NCI-H187 (cell line): Measurements from ENCODE around the gene ECI2.
"Not testable (repeated sequence)": the region's sequence is repeated elsewhere in the genome, so short reads cannot be mapped to it uniquely, and the experiment has no call there.

ENCODE experiments used
- DNase-seq, 2 experiments: peaks; one replicate each; lab custom pipeline; 2025; lab: John Stamatoyannopoulos, UW

Gene ECI2

DNA sequence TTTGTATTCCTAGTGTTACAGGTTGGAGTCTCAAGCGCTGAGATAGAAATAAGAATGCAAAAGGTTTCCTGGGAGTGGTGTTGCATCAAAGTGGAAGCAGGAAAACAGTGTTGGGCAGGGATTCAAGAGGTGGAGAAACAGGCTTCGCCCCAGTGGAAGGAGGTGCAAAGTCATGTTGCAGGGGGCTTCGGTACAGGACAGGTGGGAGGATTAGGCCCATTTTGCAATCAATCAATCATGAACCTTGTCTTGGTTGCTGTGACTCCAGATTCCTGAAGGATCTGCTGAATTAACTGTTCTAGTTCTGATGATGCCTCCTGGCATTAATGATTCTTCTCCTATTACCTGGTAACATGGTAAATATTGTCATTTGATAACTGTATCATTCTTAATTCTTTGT, 34.1 kb downstream of the ECI2 start:
- DNase-seq: no peak

DNA sequence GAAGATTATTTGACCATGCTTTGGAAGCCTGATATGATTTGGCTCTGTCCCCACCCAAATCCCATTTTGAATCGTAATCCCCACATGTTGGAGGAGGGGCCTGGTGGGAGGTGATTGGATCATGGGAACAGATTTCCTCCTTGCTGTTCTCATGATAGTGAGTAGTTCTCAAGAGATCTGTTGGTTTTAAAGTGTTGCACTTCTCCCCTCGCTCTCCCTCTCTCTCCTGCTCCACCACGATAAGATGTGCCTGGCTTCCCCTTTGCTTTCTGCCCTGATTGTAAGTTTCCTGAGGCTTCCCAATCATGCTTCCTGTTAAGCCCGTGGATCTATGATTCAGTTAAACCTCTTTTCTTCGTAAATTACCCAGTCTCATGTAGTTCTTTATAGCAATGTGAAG, 34.7 kb downstream of the ECI2 start:
- DNase-seq: no peak

DNA sequence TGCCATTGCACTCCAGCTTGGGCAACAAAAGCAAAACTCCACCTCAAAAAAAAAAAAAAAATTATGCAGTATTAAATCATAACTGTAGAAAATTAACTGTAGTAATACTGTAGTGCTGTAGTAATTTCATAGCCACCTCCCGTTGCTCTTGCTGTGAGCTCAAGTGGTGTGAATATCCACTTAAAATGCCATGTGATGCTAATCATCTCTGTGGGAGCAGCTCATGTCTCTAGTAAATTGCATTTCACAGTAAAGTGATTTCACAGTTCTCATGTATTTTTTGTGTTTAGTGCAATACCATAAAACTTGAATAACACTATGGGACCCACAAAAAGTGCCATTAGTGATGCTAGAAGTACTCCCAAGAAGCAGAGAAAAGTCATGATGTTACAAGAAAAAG, 42.1 kb downstream of the ECI2 start:
- peak; percentile 18 to 21 for DNase-seq

DNA sequence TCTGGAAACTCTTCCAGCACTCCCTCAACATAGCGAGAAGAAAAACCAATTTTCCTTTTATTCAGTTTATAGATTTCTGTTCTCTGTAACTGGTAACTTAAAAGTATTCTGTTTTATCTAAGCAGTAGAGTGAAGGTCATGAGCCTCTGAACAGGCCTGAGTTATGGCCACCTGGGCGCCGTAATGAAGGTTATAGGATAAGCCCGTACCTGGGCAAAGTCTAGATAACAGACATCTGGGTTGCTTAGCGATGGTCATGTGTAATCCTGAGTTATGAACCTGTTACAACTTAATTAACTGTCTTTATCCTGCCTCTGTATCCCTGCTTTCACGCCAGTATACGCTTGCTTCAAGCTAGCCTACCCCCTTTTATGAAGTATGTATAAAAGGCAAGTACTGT, 43.4 kb downstream of the ECI2 start:
- DNase-seq: no peak

DNA sequence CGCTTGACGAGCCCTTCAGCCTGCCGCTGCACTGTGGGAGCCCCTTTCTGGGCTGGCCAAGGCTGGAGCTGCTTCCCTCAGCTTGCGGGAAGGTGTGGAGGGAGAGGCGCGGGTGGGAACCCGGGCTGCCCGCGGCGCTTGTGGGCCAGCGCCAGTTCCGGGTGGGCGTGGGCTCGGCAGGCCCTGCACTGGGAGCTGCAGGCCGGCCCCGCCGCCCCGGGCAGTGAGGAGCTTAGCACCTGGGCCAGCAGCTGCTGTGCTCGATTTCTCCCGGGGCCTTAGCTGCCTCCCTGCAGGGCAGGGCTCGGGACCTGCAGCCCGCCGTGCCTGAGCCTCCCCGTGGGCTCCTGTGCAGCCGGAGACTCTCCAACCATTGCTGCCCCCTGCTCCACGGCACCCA, 45.3 kb downstream of the ECI2 start:
- not testable (repeated sequence) for DNase-seq

DNA sequence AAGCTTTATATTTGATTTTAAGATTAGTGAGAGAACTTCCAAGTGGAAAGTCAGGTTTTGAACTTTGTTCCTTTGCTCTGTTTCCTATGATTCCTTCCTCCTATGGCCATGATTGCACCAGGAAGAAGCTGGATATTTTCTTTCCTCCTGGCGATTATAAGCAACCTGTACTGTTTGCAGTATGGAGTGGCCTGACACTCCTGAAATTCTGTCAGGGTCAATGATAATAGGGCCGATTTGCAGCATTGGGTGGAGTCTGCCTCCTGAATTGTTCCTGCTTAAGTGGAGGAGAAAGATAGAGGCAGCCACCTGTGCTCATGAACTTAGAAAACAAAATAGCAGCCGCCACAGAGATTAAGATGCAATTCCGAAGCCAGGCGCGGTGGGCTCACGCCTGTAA, 46.7 kb downstream of the ECI2 start:
- no peak for DNase-seq

DNA sequence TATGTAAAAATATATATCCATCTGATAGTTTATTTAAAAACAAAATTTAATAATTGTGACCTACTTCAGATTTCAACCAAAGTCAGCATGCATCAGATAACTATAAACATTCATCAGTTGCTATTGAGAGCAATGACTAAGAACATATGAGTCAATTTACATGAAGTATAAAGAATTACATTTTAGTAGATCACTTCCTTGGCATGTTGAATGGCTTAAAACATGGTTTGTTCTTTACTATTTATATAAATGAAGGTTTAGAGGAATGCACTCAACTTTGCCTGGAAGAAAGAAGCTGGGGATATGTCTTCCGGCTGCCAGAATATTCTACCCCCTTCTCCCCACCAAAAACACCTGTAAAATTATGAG, 50.1 kb downstream of the ECI2 start:
- no peak for DNase-seq

DNA sequence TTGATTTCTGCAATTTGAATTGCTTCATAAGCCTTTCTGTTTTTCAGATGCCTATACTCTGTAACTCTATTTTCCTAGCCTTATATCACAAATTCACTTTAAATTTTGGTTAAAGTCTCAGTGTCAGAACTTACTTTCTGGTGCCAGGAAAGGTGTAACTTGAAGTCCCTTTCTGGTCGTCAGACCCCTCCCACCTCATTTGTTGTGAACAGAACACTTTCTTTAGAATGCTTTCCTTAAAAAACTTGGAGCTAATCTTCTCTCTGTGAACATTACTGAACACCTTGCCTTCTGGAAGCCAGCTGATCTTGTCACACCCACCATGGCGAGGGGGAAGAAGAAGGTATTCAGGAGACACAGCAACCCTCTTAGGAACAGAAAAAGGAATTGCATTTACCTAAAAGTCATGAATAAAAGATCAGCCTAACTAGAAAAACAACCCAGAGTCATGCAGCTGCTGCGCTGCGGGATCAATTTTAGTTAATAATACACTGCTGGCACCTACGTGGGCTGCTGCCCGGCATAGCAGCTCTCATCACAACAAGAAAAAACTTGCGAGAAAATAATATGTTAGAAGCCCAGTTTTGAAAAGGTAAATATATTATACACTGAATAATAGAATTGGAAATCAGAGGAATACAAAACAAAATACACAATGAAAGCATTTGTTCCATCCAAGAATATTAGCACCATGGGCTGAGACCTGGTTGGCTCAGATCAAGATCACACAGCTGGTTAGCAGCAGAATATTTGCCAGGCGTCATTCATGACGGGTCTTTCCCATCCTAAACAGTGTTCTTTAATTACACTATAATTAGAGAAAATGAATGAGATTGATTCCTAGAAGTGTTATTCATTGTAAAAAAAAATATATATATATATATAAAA, 50.7 kb downstream of the ECI2 start:
- no peak for DNase-seq

DNA sequence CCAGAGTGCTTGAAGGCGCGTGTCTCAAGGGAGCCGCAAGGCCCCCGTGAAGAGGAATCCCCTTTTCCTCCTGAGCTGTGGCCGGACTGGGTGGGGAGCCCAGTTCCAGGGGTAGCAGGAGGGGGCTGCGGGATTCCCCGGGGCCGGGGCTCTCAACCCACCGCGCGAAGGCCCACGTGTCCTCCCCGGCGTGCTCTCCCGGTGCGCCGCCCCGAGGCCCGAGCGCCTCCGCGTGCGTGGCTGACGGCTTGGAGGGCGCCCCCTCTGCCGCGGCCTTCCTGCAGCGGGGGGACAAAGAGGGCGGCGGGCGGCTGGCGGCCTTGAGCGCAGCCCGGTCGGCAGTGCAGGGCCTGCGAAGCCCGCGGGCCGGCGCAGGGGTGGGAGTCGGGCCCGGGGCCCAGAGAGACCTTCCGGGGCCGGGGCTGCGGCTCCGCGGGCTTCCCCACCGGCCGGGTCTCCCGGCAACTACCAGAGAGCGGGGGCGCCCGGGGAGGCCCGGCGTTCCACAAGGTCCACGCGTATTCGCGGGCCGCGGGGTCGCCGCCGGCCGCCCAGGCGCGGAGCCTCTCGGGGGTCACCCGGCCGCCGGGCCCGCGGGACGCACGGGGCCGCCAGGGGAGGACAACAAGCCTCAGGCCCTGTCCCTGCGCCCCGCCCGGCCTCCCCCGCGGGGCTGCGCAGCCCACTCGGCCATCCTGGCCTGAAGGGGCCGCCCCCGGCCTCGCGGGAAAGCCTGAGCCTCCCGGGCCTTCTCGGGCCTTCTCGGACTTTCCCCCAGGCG, 56.5 kb downstream of the ECI2 start, which contains the start of gene FAM217A:
FAM217A (minus strand) TSS at position 447 of the 781 bp plus-strand sequence. CDS start 1,723 bp downstream, outside the sequence.
- no peak for DNase-seq

DNA sequence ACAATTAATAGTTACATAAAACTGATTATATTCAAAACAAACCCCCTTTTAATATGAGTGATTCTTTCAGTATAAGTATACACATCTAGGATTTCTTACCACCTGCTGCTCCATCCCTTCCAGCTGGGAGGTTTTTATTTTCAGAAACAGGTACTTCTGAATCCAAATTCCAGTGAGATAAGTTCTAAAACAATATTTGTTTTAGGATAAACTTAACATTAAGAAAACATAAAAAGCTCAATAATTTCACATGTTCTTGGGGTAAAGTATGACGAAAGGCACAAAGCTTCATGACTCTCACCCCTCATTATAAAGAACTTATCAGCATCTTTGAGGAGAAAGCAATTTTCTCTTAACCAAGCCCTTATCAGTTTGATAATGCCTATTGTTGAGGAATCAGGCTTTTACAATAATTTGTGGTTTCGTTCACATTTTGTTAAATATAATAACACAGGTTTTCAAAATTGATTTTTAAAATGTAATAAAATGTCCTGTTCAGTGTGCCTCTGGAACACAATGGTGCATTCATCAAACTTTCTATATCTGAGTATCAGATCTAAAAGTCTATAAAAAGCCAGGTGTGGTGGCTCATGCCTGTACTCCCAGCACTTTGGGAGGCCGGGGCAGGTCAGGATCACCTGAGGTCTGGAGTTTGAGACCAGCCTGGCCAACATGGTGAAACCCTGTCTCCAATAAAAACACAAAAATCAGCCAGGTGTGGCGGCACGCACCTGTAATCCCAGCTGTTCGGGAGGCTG, 60.7 kb downstream of the ECI2 start:
- DNase-seq: no peak

DNA sequence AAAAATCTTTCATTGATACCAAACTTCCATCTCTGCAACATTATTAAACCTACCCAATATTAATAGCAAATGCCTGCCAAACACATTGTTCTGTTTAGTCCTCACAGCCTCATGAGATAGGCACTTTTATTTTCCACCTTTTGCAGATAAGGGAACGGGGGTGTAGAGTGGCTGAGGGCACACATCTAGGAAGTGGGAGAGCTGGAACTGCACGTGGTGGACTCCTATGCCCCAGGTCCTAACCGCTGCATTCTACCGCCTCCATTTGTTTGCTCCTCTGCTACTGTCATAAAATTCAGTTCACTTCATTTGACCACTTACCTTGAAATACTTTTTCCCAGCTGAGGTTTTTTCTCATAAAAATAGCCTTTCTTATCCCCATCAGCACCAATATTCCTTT, 64.0 kb downstream of the ECI2 start:
- no peak for DNase-seq

DNA sequence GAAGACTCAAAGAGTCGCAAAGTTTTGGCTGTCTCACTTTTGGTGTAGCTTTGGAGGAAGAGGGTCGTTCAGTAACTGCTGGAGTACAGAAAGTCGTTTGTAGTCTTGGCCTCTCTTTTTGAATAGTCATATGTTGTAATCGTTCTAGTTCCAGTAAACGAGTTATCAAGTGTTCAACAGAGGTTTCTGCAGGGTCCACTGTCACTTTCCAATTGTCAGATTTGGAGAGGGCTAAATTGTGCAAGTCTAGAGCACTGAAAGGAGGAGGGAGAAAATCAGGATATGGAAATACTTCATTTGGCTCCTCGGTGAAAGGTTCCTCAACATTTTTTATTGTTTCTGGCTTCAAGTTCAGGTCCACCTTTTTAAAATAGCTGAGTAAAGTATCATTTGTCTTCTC, 66.2 kb downstream of the ECI2 start:
- no peak for DNase-seq

DNA sequence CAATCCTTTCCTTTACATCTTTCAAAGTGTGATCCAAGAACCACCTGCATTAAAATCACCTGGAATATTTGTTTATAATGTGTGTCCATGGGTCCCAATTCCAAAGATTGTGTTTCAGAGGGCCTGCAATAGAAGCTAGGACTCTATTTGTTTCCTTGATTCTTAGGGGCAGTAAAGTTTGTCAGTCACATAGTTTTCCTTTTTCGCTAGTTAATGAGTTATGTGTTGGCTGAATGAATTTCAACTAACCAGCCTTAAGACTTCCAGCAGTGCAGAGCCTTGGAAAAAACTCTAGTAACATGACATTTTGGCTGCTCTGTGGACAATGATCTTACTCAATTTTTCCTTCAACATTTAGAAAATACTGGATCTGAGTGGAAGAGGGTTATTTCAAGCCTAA, 67.7 kb downstream of the ECI2 start:
- DNase-seq: no peak

DNA sequence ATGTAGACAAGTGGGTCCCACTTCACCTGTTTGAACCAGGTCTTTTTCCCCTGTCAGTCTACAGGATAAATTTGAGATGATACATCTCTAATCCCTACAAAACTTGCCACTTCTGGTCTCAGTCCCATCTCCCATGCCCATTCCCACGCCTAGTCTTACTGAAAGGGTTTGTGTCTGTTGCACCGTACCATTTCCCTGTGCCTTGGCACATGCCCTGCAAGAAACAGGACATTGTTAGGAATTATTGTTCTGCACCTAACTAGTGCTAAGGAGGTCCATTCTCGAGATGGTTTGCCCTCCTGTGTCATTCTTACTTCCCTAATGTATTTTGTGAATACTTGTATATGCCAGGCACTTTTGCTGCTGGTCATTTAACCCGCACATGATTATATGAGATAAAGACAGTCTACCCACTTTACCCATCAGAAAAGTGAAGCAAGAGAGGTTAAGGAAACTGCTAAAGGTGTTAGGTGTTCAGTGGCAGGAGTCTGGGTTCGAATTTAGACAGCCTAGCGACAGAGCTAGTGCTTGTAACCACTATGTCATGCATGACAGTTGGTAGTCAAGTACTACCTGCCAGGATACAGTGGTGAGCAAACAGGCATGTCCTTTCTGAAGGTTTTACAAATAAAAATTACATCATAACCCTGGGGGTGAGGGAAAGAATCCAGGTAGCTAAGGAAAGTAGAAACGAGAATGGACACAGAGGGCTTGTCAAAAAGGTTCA, 69.2 kb downstream of the ECI2 start:
- DNase-seq: no peak
